Effector memory CD8-positive, alpha-beta T cell (primary cell): Measurements from ENCODE around the gene FBP1.
"Not testable (repeated sequence)": the region's sequence is repeated elsewhere in the genome, so short reads cannot be mapped to it uniquely, and the experiment has no call there.

Source experiments
- ATAC-seq: fragments of 150-1000 bp; cut with Tn5 transposase; replicated peaks from 2 replicates; pipeline ENCODE4 v1.10.0; 2021; ENCODE audit warnings: mild to moderate bottlenecking, moderate library complexity
- DNase-seq, 3 experiments: peaks; one replicate each; pipeline ENCODE4 v3.0.0; 2021
- H3K27ac Mint-ChIP-seq, 2 donors: one replicate each; pipeline ENCODE4 v1.8.0; 2022; ENCODE audit warnings: mild to moderate bottlenecking in 2 of 2, mixed read lengths in 2 of 2, moderate library complexity in 2 of 2
- H3K27me3 Mint-ChIP-seq, 2 donors: one replicate each; pipeline ENCODE4 v1.8.0; 2022; ENCODE audit warnings: mixed read lengths in 2 of 2
- H3K36me3 Mint-ChIP-seq: one replicate; pipeline ENCODE4 v1.8.0; 2022; ENCODE audit warnings: mild to moderate bottlenecking, moderate library complexity, mixed read lengths; ENCODE audit not compliant: insufficient read depth
- H3K4me1 Mint-ChIP-seq, 2 donors: one replicate each; pipeline ENCODE4 v1.8.0; 2022; ENCODE audit warnings: low read depth in 2 of 2, mixed read lengths in 2 of 2
- H3K4me3 Mint-ChIP-seq, 2 donors: one replicate each; pipeline ENCODE4 v1.8.0; 2022; ENCODE audit warnings: mild to moderate bottlenecking in 2 of 2, mixed read lengths in 2 of 2, moderate library complexity in 2 of 2
- H3K9me3 Mint-ChIP-seq, 2 donors: one replicate each; pipeline ENCODE4 v1.8.0; 2022; ENCODE audit warnings: mixed read lengths in 2 of 2

FBP1 gene

DNA sequence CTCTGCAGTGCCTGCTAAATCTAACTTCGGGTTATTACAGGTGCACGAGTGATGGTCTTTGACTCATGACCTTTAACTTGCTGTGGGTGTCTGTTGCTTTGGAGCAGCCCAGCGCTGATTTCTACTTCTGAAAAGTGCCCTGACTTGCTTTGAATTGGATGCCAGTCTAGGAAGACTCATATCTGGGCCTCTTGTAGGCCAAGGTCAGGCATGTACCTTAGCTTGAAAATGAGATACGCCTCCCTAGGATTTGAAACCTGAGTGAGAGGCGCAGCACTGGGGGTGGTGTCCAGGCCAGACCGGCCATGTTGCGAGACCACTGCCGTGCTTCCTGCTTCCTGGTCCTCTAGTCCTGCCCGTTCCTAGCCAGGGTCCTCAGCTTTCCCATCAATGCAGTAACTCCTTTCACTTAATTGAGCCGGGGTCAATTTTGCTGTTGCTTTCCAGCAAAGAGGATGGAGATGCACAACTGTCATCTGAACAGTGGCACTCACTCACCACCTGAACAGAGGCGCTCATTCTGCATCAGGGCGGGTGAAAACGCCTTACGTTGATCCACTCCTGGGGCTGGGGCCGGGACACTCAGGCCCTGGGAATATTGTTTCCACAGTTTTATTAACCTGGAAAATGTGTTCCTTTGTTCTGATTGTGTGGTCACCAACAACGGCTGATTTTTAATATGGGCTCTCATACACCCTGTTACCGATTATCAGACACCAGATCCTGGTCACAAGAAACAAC lies 70.2 kb downstream of the FBP1 start:
- DNase-seq (no peak), ATAC-seq (no peak)
- Mint-ChIP-seq H3K36me3 (no peaks in the 10 kb centered on the region), H3K4me1 (no peaks in the 10 kb centered on the region), H3K27ac (no peak overlapping the region), H3K9me3 (no peaks in the 10 kb centered on the region), H3K4me3 (no peak overlapping the region), H3K27me3 (peaks cover 20 to 34% of the 10 kb centered on the region in 2 donors)

DNA sequence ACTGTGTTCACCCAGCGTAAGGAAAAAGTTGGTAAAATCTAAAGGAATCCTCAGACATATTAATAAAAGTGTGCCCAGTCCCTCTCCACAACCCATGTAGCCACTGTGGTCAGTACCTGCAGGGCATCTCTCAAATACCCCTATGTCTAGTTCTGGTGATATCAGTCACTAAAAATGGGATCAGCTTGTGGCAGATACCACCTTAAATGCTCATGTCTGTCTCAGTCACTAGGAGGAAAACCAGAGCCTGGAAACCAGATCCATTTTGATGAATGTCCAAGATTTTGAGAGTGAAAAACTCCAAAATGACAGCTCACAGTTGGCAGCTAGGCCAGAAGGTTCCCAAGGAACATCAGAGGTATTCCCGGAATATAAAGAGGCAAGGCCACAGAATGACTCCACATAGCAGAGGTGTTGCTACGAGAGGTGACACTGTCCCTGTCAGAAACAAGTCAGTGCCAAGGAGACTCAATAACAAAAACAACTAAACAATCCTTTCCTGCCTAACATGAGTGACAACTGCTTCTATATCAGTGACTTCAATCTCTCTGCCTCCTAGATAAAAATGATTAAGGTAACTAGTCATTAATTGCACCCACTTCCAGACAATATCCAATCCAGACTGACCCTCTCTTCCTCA lies 70.9 kb downstream of the FBP1 start:
- Mint-ChIP-seq H3K27me3 (peaks cover 23 to 32% of the 10 kb centered on the region in 2 donors), H3K4me1 (no peaks in the 10 kb centered on the region), H3K27ac (no peak overlapping the region), H3K4me3 (no peak overlapping the region), H3K36me3 (no peaks in the 10 kb centered on the region), H3K9me3 (no peaks in the 10 kb centered on the region)
- DNase-seq = no peak
- ATAC-seq = no peak

DNA sequence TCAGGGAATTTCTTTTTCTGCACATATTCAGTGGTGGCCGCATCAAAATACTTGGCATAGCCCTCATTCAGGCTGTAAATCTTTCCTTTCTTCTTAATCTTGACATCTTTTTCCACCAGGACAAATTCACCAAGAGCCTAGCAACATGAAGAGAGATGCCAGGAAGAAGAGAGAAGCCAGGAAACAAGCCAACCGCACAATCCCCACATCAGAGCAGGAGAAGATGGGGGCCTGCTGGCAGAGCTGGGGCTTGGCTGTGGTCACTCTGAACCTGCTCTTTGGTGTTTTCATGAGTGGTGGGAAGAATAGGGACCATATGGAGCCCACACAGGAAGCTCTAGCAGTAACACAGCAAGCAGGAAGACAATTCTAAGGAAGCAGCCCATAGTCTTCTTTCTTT lies 72.0 kb downstream of the FBP1 start:
- ATAC-seq (no peak), DNase-seq (no peak)
- Mint-ChIP-seq H3K9me3 (no peaks in the 10 kb centered on the region), H3K4me3 (no peak overlapping the region), H3K27ac (no peak overlapping the region), H3K4me1 (no peaks in the 10 kb centered on the region), H3K36me3 (no peaks in the 10 kb centered on the region), H3K27me3 (peaks cover 20 to 32% of the 10 kb centered on the region in 2 donors)

DNA sequence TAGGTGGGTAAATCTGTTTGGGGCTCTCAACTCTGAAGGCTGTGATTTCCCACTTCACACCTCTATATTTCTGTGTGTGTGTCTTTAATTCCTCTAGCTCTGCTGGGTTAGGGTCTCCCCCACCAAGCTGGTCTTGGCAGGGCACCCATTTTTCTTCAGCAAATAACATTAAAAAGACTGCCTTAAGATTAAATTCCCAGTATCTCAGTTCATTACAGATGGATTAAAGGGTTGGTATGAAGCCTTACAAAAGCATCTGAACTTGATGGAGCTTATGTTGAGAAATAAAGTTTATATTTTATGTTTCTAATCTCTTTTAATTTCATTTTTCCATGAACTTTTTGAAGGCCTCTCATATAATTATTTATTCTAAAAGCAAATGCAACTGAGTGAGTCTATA lies 72.8 kb downstream of the FBP1 start:
- DNase-seq = no peak
- no peak for ATAC-seq
- Mint-ChIP-seq H3K4me1 (no peaks in the 10 kb centered on the region), H3K27ac (no peak overlapping the region), H3K36me3 (no peaks in the 10 kb centered on the region), H3K4me3 (no peak overlapping the region), H3K9me3 (no peaks in the 10 kb centered on the region), H3K27me3 (peaks cover 16 to 26% of the 10 kb centered on the region in 2 donors)

DNA sequence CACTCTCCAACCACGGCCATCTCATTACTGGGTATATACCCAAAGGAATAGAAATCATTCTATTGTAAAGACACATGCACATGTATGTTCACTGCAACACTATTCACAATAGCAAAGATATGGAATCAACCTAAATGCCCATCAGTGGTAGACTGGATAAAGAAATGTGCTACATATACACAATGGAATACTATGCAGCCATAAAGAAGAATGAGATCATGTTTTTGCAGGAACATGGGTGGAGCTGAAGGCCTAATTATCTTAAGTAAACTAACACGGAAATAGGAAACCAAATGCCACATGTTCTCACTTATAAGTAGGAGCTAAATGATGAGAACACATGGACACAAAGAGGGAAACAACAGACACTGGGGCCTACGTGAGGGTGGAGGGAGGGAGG lies 75.0 kb downstream of the FBP1 start:
- not testable (repeated sequence) for H3K4me3 Mint-ChIP-seq, ATAC-seq, H3K27ac Mint-ChIP-seq, H3K4me1 Mint-ChIP-seq, H3K9me3 Mint-ChIP-seq, H3K36me3 Mint-ChIP-seq, DNase-seq
- peaks cover 16 to 23% of the 10 kb centered on the region in 2 donors for H3K27me3 Mint-ChIP-seq

DNA sequence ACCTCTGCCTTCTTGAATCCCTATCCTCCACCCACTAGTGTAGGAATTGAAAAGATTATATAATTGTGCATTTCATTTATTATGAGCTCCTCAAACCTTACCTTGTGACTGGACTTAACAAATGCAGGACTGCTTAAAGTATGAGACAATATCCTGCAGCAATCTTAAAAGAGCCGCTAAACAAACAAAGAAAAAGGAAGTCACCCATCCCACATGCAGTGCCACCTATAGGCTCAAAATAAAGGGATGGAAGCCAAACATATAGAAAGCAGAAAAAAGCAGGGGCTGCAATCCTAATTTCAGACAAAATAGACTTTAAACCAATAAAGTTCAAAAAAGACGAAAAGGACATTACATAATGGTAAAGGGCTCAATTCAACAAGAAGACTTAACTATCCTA lies 75.8 kb downstream of the FBP1 start:
- DNase-seq (no peak), ATAC-seq (no peak)
- H3K4me3 Mint-ChIP-seq = no peak overlapping the region
- no peaks in the 10 kb centered on the region for H3K4me1 Mint-ChIP-seq
- H3K27me3 Mint-ChIP-seq = peaks cover 16 to 23% of the 10 kb centered on the region in 2 donors
- peaks cover under 1% of the 10 kb centered on the region for H3K36me3 Mint-ChIP-seq
- H3K27ac Mint-ChIP-seq = no peak overlapping the region
- no peaks in the 10 kb centered on the region for H3K9me3 Mint-ChIP-seq

DNA sequence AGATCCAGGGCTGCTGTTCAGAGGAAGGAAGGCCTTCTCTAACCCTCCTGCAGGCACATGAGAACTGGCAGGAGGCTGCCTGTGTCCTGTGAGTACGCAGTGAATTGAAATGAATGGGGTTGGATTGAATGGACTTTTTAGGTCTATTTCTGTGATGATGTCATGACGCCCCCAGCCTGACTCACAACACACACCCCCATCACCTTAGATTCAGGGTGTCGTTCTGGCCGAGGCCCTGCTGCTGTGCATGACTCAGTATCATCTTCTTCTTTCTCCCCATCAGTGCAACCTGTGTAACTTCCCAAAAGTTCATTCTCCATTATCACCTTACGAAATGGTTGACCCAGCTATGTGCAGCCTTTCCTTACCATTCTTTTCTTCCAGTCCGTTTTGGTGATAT lies 79.1 kb downstream of the FBP1 start:
- Mint-ChIP-seq H3K4me1 (no peaks in the 10 kb centered on the region), H3K4me3 (no peak overlapping the region), H3K9me3 (no peaks in the 10 kb centered on the region), H3K36me3 (peaks cover 2% of the 10 kb centered on the region), H3K27ac (no peak overlapping the region), H3K27me3 (peaks cover 11 to 14% of the 10 kb centered on the region in 2 donors)
- no peak for DNase-seq
- no peak for ATAC-seq

DNA sequence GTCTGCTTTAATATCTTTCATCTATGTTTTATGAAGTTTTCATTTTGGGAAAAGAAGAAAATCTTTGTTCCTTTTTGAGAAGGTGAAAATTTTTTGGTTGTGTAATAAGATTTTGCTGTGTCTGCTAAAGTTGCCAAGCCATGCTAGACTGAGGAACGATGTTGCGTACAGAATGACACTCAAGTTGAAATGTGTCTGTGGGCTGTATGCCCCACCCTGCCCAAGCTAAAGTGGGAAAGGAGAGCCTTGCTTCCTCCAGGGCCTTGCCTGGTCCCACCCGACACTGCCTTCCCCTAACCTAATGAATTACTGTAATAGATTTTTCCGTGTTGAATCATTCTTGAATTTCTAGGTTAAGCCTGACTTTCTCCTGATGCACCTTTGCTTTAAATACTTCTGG lies 81.9 kb downstream of the FBP1 start:
- Mint-ChIP-seq H3K9me3 (no peaks in the 10 kb centered on the region), H3K36me3 (peaks cover 2% of the 10 kb centered on the region), H3K27me3 (peaks cover 2 to 11% of the 10 kb centered on the region in 2 donors), H3K4me1 (no peaks in the 10 kb centered on the region), H3K4me3 (no peak overlapping the region), H3K27ac (no peak overlapping the region)
- no peak for ATAC-seq
- DNase-seq = no peak

DNA sequence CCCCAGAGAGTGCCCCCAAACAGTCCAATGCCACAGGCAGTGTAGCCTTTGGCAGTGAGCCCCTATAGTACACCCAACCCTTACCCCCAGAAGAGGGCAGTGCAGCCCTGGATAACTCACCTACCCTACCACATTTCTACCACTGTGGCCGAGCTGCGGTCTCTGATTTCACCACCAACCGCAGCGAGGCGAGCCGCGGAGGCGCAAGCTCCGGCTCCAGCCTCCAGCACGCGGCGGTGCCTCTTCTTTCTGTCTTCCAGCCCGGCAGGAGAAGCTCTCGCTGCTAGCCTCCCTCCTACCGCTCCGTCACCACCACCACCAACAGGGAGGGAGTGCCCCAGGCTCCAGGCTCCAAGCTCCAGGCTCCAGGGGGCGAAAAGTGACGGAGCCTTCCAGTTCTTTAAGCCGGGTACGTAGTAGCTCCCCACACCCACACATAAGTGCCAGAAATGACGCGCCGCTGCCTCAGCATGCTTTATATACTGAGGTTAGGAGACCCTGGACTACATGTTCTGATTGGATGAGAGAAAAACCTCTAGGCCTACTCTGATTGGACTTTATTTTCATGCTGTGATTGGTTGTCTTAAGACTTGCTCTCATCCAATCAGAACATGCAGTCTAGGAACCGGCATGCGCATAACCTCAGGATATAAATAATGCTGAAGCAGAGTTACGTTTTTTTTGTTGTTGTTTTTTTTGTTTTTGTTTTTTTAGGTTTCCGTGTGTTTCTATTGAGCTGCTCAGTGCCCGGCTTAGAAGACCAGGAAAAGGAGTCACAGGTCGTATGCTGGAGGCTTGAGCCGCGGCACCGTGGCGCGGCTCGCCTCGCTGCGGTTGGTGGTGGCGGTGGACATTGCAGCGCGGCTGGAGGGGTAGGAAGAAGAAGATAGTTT lies 84.6 kb downstream of the FBP1 start, which contains the start of gene PCAT7:
Gene PCAT7 (plus strand): TSS at position 645 of the 893 bp plus-strand sequence.
- DNase-seq = peak in 2 of 3 experiments; percentile 1 to 4
- Mint-ChIP-seq H3K27ac (no peak within 1 kb of the TSS), H3K4me3 (no peak within 1 kb of the TSS), H3K4me1 (no peaks in the 10 kb centered on the region), H3K27me3 (peaks cover 11 to 32% of the 10 kb centered on the region in 2 donors), H3K9me3 (no peaks in the 10 kb centered on the region), H3K36me3 (peaks cover 2% of the 10 kb centered on the region)
- peak; percentile 62 for ATAC-seq

DNA sequence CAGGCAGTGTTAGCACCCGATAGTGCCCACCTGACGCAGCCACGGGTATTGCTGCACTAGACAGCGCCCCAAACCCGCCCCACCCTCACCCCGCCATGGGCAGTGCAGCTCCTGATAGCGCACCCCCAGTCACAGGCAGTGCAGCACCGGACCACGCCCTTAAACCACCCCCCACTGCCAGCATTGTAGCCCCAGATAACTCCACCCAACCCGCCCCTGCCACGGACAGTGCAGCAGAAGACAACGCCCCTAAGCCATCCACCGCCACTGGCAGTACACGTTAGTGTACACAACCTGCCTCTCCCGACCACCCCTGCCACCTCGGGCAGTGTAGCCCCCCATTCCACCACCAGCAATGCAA lies 85.3 kb downstream of the FBP1 start:
- no peak overlapping the region for H3K27ac Mint-ChIP-seq
- peaks cover 2% of the 10 kb centered on the region for H3K36me3 Mint-ChIP-seq
- H3K4me1 Mint-ChIP-seq = no peaks in the 10 kb centered on the region
- H3K27me3 Mint-ChIP-seq = peaks cover 11 to 37% of the 10 kb centered on the region in 2 donors
- H3K4me3 Mint-ChIP-seq = no peak overlapping the region
- ATAC-seq (no peak), DNase-seq (no peak)
- H3K9me3 Mint-ChIP-seq = no peaks in the 10 kb centered on the region
